Measurements from ENCODE around the gene CCNG2. TPM values are rescaled to one million over a fixed set of nuclear protein-coding genes. Genes with fewer than 3 reads are reported as not detected.

Gene CCNG2
- total and polyA plus RNA-seq, 2 of the 4 experiments (the other 2 are of a cell fraction): 11.3 to 14.9 TPM

DNA sequence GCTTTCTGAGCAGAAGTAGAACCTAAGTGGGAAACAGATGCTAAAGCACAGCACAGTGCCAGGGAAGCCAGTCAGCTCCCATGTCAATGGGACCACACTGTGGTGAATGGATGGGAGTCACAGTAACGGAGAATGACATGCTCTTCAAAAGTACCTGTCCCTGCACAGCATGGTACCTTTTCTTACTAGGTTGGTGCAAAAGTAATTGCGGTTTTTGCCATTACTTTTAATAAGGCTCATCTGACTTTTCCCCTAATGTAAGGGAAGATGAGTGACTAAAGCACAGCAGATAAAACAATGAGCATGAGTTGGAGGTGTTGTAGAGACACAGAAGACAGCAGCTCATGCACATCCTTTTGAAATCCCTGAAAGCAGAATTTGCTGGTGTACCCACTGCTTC, 62.3 kb downstream of the CCNG2 start:
- no peak for ATAC-seq (ENCODE audit: low read depth)
- Histone ChIP-seq H3K4me2 (ENCODE audit: low read depth, low read length) (no peak overlapping the region), H2BK20ac (ENCODE audit: low read depth, low read length) (no peak overlapping the region), H4K8ac (ENCODE audit: low read depth in 2 of 2, low read length in 2 of 2) (no peak overlapping the region), H2AK5ac (ENCODE audit: low read depth, low read length) (no peak overlapping the region), H2BK15ac (ENCODE audit: low read depth, low read length) (no peak overlapping the region), H4K91ac (ENCODE audit: insufficient read depth, low read depth, low read length) (no peak overlapping the region), H3K27ac (ENCODE audit: insufficient read depth, low read length) (no peak overlapping the region), H3K4me3 (ENCODE audit: insufficient read depth, low read depth, low read length) (no peak overlapping the region), H4K20me1 (ENCODE audit: insufficient read depth, low read length) (no peaks in the 10 kb centered on the region), H3K4me1 (ENCODE audit: control insufficient read depth, insufficient read depth, low read length) (no peaks in the 10 kb centered on the region), H3K9ac (ENCODE audit: low read depth, low read length) (no peak overlapping the region), H3K9me1 (ENCODE audit: insufficient read depth, low read length) (no peaks in the 10 kb centered on the region), H3K18ac (ENCODE audit: low read depth, low read length) (no peak overlapping the region), H3K23ac (ENCODE audit: low read depth, low read length) (no peak overlapping the region), H2BK120ac (ENCODE audit: low read depth, low read length) (no peak overlapping the region), H4K5ac (ENCODE audit: low read depth, low read length) (no peak overlapping the region), H3K36me3 (ENCODE audit: control insufficient read depth, insufficient read depth, low read length) (no peaks in the 10 kb centered on the region), H3K9me3 (ENCODE audit: control insufficient read depth, insufficient read depth, low read length) (no peaks in the 10 kb centered on the region), H2AK9ac (replicated peaks; ENCODE audit: low read depth, low read length, poor library complexity) (no peak overlapping the region), H3K4ac (ENCODE audit: low read depth, low read length) (no peak overlapping the region), H3K79me1 (ENCODE audit: low read depth in 1 of 2, low read length in 2 of 2) (no peaks in the 10 kb centered on the region), H3K14ac (replicated peaks; ENCODE audit: low read depth, low read length) (no peak overlapping the region), H3K27me3 (ENCODE audit: control insufficient read depth, insufficient read depth, low read length) (peaks cover 40% of the 10 kb centered on the region), H3K56ac (ENCODE audit: extremely low read depth, insufficient read depth, low read length) (no peak overlapping the region), H2AFZ (replicated peaks; ENCODE audit: low read length, poor library complexity) (no peak overlapping the region), H2BK5ac (ENCODE audit: low read depth, low read length, poor library complexity, severe bottlenecking) (no peak overlapping the region)
- in situ Hi-C loops (cut with MboI; ENCODE audit: low sequenced_read_pairs) (loop anchor here (25.0 kb wide), 1 partner anchor 782 kb away; the partner anchor contains the start of gene SHROOM3), intact Hi-C loops (cut with micrococcal nuclease) (no loop called here), dilution Hi-C loops (cut with HindIII; ENCODE audit: low sequenced_read_pairs, unreplicated experiment) (no loop called here)
- ChIA-PET POLR2A (ENCODE audit: unreplicated experiment) (no interaction called here), CTCF (no interaction called here)
- BruUV-seq (replicated peaks): no TSS peak
- TF ChIP-seq BHLHE40 (IDR thresholded peaks at IDR 0.05; ENCODE audit: low read depth, low read length) (no peak), FOS (IDR thresholded peaks at IDR 0.05; ENCODE audit: low read depth, low read length) (no peak), CHD1 (IDR thresholded peaks at IDR 0.05; ENCODE audit: low read depth, low read length) (no peak), MAZ (IDR thresholded peaks at IDR 0.05; ENCODE audit: borderline replicate concordance, low read depth, low read length) (no peak), CEBPB (IDR thresholded peaks at IDR 0.05; ENCODE audit: low read depth, low read length) (no peak), RCOR1 (IDR thresholded peaks at IDR 0.05; ENCODE audit: insufficient replicate concordance, low read length) (no peak), MAFK (IDR thresholded peaks at IDR 0.05; ENCODE audit: low read depth, low read length) (no peak)
- TF ChIP-seq, protein P1, sequence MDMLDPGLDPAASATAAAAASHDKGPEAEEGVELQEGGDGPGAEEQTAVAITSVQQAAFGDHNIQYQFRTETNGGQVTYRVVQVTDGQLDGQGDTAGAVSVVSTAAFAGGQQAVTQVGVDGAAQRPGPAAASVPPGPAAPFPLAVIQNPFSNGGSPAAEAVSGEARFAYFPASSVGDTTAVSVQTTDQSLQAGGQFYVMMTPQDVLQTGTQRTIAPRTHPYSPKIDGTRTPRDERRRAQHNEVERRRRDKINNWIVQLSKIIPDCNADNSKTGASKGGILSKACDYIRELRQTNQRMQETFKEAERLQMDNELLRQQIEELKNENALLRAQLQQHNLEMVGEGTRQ (IDR thresholded peaks at IDR 0.05; ENCODE audit: low read depth, low read length): no peak
- TF ChIP-seq, protein P2, sequence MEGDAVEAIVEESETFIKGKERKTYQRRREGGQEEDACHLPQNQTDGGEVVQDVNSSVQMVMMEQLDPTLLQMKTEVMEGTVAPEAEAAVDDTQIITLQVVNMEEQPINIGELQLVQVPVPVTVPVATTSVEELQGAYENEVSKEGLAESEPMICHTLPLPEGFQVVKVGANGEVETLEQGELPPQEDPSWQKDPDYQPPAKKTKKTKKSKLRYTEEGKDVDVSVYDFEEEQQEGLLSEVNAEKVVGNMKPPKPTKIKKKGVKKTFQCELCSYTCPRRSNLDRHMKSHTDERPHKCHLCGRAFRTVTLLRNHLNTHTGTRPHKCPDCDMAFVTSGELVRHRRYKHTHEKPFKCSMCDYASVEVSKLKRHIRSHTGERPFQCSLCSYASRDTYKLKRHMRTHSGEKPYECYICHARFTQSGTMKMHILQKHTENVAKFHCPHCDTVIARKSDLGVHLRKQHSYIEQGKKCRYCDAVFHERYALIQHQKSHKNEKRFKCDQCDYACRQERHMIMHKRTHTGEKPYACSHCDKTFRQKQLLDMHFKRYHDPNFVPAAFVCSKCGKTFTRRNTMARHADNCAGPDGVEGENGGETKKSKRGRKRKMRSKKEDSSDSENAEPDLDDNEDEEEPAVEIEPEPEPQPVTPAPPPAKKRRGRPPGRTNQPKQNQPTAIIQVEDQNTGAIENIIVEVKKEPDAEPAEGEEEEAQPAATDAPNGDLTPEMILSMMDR (conservative IDR thresholded peaks at IDR 0.05; ENCODE audit: low read depth, low read length): no peak
- no peak for DNase-seq
- no CpG with 5 or more reads among the region's 2 CpGs for WGBS, 2 experiments (ENCODE audit: extremely low coverage in 2 of 2, insufficient read length in 1 of 2)

Measured in IMR-90 (cell line).